BJ (cell line): Measurements from ENCODE around the gene GDPD4. TPM values are rescaled to one million over a fixed set of nuclear protein-coding genes. Genes with fewer than 3 reads are reported as not detected.

Source experiments
- CTCF ChIA-PET: fragments of 350-600 bp; formaldehyde crosslinking; extraction: SDS; loops from one replicate; lab custom pipeline; 2021; ENCODE audit warnings: antibody characterized with exemption, inconsistent platforms; lab: Yijun Ruan, JAX
- POLR2A ChIA-PET: fragments of 300-600 bp; sonication (Branson Sonifier 250); formaldehyde crosslinking; extraction: SDS; loops from one replicate; lab custom pipeline; 2021; ENCODE audit warnings: antibody characterized with exemption; lab: Charles Lee
- DNase-seq: peaks from one replicate; pipeline ENCODE4 v3.0.0-alpha.2; 2011; ENCODE audit warnings: low read depth
- H3K27me3 ChIP-seq: 2 replicates; pipeline ENCODE4 v1.6.0; 2011; ENCODE audit warnings: low read length; ENCODE audit not compliant: control insufficient read depth, insufficient read depth
- H3K36me3 ChIP-seq: 2 replicates; pipeline ENCODE4 v1.5.1; 2011; ENCODE audit warnings: low read length; ENCODE audit not compliant: control insufficient read depth, insufficient read depth
- H3K4me3 ChIP-seq: 2 replicates; pipeline ENCODE4 v1.5.1; 2011; ENCODE audit warnings: low read depth, mild to moderate bottlenecking, control low read depth, low read length
- CTCF ChIP-seq: IDR thresholded peaks from 2 replicates; pipeline ENCODE4 v1.5.1; 2011; ENCODE audit warnings: low read depth, mild to moderate bottlenecking, control low read depth, inconsistent platforms, low read length, moderate library complexity; ENCODE audit not compliant: insufficient read depth
- polyA plus RNA-seq: library from polyadenylated mRNA; depleted of rRNA; stranded (reverse); fragments of >200 nt; gene quantifications from 2 replicates; pipeline ENCODE4 v1.2.3, GENCODE V29; 2011

The GDPD4 gene
- polyA plus RNA-seq, 1 experiment = not detected

DNA sequence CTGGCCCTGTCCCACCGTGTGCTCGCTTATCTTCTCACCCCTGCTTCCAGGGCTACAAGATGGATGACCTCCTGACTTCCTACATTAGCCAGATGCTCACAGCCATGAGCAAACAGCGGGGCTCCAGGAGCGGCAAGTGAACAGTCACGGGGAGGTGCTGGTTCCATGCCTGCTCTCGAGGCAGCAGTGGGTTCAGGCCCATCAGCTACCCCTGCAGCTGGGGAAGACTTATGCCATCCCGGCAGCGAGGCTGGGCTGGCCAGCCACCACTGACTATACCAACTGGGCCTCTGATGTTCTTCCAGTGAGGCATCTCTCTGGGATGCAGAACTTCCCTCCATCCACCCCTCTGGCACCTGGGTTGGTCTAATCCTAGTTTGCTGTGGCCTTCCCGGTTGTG, 86.9 kb downstream of the GDPD4 start:
- Histone ChIP-seq H3K27me3 (peaks cover 5% of the 10 kb centered on the region), H3K4me3 (no peak overlapping the region), H3K36me3 (no peaks in the 10 kb centered on the region)
- DNase-seq = no peak
- ChIA-PET CTCF (no interaction called here), POLR2A (no interaction called here)
- no peak for TF ChIP-seq CTCF

DNA sequence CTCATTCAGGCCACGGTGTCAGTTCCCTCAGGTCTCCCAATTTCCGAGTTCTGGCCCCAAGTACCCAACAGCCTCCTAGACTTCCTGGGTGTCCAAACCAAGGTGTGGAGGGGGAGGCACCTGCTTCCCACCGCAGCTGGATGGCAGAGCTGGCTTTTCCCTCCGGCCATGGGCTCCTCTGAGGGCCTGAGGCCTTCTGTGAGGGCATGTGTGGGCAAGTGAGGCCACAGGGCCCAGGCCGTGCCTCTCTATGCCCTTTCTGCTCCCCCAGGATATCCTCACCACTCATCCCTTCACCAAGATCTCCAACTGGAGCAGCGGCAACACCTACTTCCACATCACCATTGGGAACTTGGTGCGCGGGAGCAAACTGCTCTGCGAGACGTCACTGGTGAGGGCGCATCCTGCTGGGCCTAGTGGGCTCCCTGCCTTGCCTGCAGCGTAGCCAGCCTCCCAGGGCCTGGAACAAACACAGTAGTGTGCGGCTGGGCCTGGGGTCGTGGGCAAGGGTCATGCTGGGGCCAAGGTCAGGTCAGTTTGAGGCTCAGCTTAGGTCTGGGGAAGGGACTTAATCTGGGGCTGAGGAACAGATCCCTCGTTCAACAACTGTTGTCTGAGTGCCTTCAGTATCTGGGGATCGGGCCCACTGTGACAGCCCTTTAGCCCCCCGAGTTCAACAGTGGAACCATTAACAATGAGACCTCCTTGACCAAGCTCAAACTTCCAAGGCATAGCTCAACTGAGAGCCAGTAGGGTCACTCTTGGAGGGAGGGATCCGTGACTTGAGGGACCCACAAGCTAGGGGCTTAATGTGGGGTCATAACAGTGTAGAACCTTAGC, 87.7 kb downstream of the GDPD4 start:
- H3K36me3 ChIP-seq = no peaks in the 10 kb centered on the region
- H3K27me3 ChIP-seq = peaks cover 5% of the 10 kb centered on the region
- ChIA-PET POLR2A (no interaction called here), CTCF (no interaction called here)
- no peak for DNase-seq
- no peak for TF ChIP-seq CTCF
- no peak overlapping the region for H3K4me3 ChIP-seq

GRCh38 chr11:77213029-77213579, 88.4 kb downstream of the GDPD4 start:
- TF ChIP-seq CTCF = no peak
- H3K27me3 ChIP-seq = peaks cover 5% of the 10 kb centered on the region
- ChIA-PET POLR2A (no interaction called here), CTCF (interaction anchor here (1.1 kb wide), 1 partner anchor 335 kb away, joined by 3 read pairs; no protein-coding TSS in a partner anchor)
- no peak for DNase-seq
- H3K4me3 ChIP-seq = no peak overlapping the region
- H3K36me3 ChIP-seq = no peaks in the 10 kb centered on the region

DNA sequence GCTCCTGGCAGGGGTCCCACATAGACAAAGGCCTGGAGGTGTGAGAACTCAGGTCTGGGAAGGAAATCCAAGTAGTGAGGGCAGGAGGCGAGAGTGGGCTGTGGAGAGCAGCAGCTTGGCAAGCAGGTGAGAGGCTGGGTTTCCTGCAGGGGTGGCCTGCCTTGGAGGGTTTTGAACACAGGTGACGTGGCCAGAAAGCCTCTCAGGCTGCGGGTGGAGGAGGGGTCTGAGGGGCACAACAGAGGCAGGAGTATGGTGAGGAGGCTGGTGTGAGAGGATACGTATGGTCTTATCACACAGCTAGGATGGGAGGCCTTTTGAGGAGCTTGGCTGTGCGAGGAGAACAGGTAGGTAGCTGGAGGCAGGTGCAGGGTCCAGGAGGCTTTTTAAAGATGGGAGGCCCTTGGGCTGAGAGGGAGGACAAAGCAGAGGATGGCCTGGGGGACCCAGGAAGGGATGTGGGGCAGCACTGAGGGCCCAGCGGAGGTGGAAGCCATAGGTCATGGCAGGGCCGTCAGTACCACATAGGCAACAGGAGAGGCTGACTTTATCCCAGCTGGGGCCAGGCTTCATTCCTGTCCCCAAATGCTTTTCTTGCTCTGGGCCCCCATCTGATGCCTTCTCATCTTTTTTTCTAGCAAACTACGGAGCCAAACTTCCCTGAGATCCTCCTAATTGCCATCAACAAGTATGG, 89.0 kb downstream of the GDPD4 start:
- POLR2A ChIA-PET = no interaction called here
- H3K36me3 ChIP-seq = no peaks in the 10 kb centered on the region
- no peak for DNase-seq
- no peak for TF ChIP-seq CTCF
- H3K4me3 ChIP-seq = no peak overlapping the region
- peaks cover 5% of the 10 kb centered on the region for H3K27me3 ChIP-seq
- CTCF ChIA-PET = interaction anchor here (1.0 to 1.1 kb wide), 2 partner anchors 11 to 336 kb away, joined by 3 to 4 read pairs; no protein-coding TSS in a partner anchor
